ENCODE results near the gene TEAD3.

Gene TEAD3

DNA sequence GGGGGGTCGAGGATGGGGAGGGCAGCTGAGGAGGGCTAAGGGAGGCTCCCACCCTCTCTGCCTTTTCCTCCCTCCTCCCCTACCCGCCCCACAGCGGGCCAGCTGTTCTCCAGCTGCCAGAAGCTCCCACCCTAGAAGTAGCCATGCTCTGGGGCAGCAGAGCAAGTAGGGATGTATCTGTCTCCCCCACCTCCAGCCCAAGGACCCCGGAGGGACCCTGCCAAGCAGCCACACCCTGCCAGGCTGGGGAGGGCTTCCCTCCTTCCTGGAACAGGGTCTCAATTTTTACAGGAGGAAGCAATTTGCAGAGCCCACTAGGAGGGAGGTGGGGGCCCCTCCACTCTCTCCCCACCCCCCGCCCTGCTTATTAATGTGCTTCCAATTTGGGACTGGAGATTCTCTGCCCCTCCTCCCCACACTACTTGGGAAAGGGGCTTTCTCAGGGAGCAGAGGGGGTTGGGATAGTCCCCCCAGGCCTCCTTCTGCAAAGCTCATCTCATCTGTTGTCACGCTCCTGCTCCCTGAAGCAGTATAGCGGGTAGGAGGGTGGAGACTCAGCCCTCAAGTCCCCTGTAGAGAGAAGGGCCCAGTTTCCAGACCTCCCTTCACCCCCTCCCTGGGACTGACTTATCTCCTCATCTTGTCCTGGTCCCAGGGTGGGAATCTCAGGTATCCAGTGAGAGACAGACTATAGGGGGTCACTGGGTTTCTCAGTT lies 4.5 kb downstream of the TEAD3 start:
- no peak for DNase-seq (ENCODE audit: low spot score)

DNA sequence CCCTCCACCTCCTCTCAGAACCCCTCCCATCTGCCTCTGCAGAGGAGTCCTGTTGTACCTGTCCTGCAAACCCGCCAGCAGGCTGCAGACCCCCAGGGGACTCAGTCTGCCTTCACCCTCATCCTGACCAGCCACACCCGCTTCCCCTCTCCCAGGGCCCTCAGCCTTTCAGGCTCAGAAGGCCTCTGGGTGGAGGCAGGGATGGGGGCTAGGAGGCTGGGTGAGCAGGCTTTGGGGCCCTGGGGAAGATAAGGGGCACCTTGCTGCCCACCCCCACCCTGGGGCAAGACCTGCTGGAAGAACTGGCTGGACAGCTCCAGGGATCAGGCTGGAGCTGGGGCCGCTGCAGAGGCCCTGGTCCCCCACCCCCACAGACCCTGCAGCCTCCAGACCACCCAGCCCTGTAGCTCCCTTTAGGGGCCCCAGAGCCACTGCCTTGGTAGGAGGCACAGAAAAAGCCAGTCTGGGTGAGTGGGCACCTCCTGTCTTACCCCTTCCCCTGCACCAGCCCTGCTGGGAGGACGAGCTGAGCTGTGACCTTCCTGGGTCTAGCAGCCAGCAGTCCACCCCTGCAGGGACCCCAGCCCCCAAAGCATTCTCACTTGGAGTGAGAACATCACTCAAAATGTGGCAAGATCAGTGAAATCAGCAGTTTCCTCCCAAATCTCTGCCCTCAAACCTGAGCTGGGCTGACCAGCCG lies 5.2 kb downstream of the TEAD3 start:
- DNase-seq (ENCODE audit: low spot score): no peak

DNA sequence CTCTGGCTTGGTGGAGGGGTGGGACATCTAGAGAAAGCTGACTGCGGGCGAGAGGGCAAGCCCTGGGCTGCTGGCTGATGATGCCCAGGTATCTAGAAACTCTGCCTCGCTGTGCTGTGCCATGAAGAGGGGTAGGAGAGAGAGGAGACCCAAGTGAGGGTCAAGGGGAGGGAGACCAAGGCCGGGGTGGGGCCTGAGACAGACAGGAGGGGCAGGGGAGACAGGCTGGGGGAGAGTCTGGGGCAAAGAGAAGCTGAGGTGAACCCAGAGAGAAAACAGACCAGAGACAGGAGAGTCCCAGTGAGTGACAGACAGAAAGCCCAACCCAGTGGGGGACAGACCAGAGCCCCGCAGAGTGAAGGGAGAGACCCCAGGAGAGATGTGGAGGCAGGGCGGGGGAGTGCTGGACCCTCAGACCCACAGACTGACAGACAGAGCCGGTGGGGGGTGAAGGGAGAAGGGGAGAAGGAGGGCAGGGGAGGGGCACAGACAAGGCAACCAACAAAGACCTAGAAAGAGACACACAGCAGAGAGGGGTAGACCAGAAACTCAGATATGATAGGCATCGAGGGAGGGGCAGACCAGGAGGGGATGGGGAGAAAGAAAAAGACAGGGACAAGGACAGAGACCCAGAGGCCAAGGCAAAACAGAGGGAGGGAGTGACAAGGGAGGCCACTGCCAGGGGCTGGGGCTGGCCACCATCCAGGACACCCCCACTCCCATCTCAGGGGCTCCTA lies 5.9 kb downstream of the TEAD3 start:
- no peak for DNase-seq (ENCODE audit: low spot score)

DNA sequence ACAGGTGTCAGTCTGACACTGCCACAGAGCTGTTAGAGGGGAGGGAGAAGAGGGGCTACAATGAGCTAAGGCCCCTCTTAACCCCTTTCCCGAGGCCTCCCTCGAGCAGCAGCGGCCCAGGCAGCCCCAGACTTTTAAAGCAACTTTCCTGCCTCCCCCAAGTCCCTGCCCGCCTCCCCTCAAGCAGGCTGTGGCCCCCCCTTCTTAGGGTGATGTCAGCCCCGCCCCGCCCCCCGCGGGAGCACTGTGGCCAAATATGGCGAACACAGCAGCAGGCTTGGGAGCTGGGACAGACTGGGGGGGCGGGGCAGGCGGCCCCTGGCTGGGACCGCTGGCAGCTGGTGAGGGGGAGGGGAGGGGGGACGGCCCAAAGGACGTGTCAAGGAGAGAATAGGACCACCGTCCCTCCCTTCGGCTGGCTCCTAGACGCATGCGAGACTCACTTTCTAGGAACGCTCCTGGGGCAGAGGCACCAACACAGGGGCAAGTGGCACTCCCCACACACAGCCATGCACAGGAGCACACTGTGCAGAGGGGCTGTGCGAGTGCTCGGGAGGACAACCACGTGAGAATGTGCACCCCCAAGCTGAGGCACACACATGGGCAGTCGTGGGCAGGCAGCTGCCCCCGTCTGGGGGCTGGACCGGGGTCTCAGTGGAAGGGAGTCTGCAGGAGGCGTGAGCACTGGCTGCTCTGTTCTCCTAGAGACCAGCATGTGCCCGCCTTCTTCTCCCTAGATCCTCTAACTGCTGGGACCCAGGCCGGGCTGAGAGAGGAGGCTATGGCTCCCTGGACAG lies 6.7 kb downstream of the TEAD3 start:
- DNase-seq (ENCODE audit: low spot score): peak; percentile 93

DNA sequence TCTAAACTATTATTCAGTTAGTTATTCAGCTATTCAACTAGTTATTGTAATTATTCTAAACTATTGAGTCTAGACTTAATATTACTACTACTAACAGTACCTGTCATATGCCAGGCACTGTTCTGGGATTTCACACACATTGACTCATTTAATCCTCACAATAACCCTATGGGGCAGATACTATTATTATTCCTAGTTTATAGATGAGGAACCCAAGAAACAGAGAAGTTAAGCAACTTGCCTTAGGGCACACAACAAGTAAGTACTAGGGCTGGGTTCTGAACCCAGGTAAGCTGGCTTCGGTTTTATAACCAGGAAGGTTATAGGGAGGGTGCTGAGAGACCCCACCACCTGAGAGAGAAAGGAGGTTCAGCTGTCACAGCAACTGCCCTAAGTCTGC lies 7.8 kb downstream of the TEAD3 start:
- DNase-seq (ENCODE audit: low spot score): no peak

DNA sequence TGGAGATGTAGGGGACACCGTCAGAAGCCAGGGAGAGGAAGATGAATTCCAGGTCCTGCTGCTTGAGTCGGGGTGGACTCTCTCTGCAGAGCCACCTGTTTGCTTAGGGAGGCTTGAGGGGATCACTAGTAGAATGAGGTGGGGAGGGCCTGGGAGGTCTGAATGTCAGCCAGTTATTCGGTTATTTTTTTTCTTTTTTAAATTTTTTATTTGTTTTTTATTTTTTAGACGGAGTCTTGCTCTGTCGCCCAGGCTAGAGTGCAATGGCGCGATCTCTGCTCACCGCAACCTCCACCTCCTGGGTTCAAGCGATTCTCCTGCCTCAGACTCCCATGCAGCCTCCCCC lies 8.4 kb downstream of the TEAD3 start:
- no peak for DNase-seq (ENCODE audit: low spot score)

DNA sequence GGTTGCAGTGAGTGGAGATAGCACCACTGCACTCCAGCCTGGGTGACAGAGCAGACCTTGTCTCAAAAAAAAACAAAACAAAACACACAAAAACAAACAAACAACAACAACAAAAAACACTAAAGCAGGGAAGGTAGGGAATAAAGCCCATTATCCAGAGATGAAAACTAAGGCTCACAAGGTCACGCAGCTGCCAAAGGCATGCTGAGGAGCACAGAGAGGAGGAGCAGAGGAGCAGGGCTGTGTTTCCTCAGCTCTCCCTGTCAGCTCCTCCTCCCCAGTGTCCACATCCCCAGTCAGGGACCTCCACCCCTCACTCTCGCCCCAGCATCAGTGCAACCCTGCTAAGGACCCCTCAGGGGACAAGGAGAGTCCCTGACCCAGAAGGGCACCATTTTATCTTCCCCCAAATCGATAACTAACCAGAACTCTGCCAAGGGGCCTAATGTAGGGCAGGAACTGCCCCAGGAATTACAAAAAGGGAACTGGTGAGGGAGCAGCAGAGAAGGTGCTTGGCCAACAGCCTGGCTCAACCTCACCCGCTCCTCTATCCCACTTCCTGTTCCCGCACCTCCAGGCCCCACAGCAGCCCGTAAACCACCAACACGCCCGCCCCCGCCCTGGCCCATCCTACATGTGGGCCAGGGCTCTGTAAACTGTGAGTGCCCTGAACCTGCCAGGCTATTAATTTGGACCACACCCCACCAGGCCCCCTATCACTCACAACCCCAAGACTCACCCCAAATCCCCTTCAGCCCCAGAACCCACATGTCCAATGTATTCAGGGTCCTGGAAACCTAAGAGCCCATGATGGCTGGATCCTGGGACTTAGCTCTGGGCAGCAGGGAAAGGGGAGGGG lies 9.0 kb downstream of the TEAD3 start:
- no peak for DNase-seq (ENCODE audit: low spot score)

DNA sequence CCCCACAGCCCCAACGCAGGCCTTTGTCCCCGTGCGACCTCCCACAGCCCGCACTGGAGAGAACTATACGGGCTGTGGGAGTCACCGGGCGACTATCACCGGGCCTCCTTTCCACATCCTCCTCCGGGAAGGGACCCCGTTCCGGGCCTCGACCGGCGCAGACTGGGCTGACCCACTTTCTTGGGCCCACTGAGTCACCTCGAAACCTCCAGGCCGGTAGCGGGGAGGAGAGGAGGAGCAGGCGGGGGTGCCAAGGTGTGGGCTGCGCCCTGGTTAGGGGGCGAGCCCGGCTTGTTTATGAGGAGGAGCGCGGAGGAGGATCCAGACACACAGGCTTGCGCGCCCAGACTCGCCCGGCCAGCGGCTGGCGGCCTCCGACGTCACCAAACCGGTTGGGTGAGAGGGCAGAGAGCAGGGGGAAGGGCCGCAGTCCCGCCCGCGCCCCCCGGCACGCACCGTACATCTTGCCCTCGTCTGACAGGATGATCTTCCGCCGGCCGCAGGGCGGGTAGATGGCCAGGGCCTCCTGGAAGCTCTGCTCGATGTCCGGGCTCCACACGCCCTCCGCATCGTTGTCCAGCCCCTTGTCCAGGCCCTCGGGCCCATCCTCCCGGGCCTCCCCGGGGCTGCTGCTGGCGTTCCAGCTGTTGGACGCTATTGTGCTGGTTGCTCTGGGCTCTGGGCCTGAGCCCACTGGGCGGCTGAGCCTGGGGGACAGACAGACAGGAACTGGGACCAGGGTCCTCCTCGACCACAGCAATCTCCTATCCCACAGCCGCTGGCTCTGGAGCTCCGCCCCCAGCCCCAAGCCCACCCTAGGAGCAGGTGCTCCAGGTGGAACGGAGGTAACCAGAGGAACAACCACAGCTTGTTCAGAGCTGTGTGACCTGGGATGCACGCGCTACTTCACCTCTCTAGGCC lies 10.6 kb downstream of the TEAD3 start:
- DNase-seq (ENCODE audit: low spot score): no peak

DNA sequence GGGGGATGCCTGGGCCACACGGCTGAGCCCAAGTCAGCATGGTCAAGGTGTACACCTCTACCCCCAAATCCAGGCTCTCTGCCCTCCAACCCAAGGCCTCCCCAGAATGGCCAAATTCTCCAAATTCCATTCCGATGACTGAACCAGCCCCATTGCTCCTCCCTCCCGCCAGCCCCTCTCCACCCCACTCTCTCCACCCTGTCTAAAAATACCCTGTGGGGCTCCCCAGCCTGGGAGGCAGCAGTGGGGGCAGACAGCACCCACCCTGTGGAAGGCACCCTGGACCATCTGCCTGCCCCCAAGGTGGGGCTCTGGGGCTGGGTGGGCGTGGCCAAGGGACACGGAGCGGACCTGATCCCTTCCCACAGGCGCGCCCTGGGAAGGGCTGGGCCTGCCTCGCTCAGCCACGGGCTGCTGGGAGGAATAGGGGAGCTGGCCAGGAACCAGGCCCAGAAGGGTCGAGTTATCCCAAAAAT lies 11.4 kb downstream of the TEAD3 start:
- peak; percentile 78 for DNase-seq (ENCODE audit: low spot score)

DNA sequence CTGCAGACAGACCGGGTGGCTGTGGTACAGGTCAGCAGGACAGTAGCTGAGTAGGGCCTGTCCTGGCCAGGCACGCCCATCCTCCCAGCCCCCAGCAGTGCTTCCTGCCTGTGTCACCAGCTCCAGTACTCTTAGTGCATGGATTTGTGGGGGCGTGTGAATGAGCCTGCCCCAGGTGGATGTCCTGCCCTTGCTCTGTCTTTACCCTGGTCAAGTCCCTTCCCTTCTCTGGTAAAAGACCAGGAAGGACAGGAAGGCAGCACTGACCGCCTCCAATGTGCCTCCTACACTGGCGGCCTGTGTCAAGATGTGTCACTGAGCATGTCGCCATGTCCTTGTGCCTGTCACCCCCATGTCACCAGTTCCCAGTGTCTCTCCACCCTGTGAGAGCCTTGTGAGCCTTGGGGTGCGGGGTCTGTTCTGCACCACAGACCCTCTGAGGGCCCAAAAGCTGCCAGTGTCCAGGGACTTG lies 11.9 kb downstream of the TEAD3 start:
- no peak for DNase-seq (ENCODE audit: low spot score)

DNA sequence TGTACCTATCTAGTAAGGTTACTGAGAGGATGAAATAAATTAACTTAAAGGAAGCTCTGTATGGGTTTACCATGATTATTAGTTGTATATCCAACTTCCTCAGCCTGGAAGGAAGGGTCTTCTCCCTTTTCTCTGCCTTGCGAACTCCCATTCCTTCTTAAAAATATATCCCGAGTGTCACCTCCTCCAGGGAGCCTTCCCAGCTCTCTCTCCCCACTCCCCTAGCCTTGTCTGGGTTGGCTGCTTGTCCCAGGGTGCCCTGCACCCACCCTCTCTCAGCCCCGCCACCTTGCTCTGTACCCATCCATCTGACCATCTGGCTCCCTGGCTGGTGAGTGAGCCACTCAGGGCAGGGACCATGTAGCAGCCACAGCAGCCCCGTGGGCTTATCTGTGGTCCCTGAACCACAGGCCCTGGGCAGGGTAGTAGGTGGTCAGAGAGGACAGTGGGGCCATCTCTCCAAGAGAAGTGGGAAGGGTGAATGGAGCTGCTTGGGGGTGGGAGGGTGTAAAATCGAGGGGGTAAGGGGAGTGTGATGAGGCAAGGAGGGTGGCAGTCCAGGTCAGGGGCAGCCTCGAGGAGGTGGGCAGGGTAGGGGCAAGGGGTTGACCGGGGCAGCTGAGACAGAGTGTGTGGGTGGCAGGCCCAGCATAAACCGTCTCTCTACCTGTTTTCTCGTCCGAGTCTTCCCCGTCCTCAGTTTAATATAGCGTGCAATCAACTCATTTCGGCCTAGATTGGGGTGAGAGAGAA lies 12.8 kb downstream of the TEAD3 start:
- DNase-seq (ENCODE audit: low spot score): no peak

DNA sequence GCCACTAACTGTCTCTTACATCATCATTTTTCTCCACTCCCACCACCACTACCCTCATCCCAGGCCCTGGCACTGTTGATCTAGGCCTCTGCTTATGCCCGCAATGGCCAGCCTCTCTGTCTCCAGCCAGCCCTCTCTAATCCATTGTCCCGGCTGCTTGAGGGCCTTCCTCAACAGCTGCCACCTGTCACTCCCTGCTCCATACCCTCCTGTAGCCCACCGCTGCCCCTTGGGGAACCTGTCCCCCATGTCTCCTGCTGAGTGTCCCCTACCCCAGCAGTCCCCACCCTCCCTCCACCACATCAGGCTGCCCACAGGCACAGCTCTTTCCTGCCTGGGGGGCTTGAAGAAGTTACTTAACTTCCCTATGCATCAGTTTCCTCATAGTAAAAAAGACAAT lies 13.4 kb downstream of the TEAD3 start:
- no peak for DNase-seq (ENCODE audit: low spot score)

DNA sequence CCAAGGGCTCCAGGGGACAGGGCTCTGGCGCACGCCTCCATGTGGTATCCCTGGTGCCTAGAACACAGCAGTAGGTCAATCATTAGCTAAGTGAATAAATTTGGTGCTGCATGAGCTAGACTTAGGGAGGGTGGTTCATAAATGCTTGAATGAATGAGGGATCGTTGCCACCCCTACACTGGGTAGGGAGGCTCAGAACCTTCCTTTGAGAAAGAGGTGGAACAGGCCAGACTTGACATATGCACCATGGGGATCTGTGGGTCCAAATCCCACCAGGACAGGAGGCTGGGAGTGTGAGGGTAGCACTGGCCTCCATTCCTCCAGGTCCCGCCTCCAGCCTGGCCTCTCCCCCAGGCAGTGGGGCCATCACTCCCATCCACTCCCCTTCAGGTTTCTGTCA lies 13.8 kb downstream of the TEAD3 start:
- DNase-seq (ENCODE audit: low spot score): no peak

DNA sequence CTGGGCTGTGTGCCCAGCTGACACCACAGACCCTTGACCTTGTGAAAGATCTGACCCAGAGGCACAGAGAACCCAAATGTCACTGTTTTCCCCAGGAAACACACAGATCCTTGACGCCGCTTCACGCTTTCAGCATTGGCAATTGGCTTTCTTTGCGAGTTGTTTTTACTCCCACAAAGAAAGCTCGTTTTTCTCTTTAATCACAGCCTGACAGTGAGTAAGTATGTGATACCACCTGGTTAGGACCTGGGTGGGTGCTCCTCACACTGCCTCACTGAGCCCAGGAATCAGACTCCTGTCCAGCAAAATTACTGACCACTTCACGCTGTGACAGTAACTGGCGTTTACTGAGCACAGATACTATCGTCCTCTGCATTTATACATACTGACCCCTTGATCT lies 15.7 kb downstream of the TEAD3 start:
- no peak for DNase-seq (ENCODE audit: low spot score)

DNA sequence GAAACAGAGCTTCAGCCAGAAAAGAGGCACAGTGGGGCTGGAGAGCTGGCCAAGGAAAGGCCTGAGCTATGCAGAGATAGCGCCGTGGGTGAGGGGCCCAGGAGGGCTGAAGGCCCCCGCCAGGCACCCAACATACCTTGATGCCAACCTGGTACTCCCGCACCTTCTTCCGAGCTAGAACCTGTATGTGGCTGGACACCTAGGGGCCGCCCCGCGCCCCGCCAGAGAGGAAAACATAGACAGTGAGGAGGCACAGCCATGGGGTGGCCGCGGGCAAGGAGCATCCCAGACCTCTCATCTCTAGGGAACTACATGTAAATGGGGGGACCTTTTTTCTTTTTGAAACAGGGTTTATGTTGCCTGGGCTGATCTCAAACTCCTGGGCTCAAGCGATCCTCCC lies 16.7 kb downstream of the TEAD3 start:
- no peak for DNase-seq (ENCODE audit: low spot score)

DNA sequence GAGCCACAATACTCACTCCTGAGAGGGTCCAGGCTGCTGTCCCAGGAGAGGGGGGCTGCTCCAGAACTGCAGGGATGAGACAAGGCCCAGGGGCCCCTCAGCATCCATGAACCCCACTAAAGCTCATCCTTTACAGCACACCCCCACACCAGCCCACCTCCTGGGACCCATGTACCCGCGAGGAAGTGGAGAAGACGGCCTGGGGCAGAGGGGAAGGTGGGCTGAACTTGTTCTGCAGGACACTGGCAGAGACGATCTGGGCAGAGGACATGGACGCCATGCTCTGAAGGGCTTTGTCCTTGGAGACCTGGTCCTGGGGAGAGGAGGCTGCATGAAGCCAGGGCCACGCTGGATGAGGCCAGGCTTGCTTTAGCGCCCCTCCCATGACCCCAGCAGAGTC lies 18.6 kb downstream of the TEAD3 start:
- no peak for DNase-seq (ENCODE audit: low spot score)

DNA sequence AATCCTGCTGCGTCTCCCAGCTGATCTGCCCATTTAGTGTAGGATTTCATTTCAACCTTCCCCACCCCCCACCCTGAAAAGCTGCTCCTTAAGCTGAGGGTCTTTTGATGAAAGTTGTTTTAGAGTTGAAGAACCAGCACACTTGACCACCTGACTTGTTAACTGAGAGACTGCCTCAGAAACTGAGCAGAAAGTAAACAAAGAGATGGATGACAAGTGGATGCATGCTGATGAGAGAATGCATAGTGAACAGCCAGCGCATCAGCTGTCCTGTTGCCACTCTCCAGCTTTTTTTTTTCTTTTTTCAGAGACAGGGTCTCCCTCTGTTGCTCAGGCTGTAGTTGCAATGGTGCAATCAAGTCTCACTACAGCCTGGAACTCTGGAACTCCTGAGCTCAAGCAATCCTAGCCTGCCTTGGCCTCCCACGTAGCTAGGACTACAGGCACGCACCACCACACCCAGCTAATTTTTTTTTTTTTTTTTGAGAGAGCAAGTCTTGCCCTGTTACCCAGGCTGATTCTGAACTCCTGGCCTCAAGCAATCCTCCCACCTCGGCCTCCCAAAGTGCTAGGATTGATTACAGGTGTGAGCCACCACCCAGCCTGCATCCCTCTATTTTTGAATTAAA lies 19.2 kb downstream of the TEAD3 start:
- DNase-seq (ENCODE audit: low spot score): no peak

DNA sequence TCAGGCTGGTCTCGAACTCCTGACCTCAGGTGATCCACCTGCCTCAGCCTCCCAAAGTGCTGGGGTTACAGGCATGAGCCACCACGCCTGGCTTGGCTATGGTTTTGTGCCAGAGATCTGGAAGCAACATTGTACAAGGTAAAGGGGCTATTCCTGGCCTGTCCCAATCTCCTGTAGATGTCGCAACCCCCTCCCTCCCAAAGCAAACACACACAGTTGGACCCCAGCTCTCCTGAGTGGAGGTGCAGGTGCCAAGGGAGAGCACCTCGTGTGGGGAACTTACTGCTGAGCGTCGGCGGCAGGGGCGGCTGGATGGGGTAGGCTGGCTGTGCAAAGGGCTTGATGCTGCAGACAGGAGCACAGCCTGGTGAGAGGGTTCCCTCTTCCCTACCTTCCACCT lies 19.9 kb downstream of the TEAD3 start:
- DNase-seq (ENCODE audit: low spot score): no peak

DNA sequence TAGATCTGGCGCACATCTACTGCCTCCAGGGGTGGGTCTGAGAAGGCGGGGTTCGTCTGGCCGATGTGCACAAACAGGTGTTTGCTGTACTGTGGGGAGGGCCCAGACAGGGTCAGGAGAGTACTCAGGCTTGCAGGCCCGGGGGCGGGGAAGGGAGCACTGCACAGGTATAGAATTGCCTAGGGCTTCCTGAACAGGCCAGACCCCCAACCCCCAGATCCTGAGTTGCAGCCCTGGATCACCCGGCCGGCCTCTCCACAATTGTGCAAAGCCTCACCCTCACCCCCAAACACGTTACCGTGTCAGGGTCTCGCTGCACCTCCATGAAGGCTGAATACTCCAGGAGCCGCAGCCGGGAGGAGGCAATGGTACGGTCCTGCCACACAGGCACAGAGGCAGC lies 20.9 kb downstream of the TEAD3 start:
- no peak for DNase-seq (ENCODE audit: low spot score)
